Calu3 (cell line): ENCODE results near the gene EMD. TPM values are rescaled to one million over a fixed set of nuclear protein-coding genes. Genes with fewer than 3 reads are reported as not detected.
A peak's percentile ranks its signal among the peaks of the same experiment; 100 is the strongest.

Experiments
- BruUV-seq: library from RNA; stranded (reverse); fragments of 400-500 nt; replicated peaks from 2 replicates; lab custom pipeline; 2021; lab: Mats Ljungman, UMichigan
- CTCF ChIA-PET: fragments of 300-600 bp; sonication (Branson Sonifier 250); formaldehyde crosslinking; loops from one replicate; lab custom pipeline; 2022; ENCODE audit warnings: antibody characterized with exemption; lab: Charles Lee
- DNase-seq: peaks from one replicate; pipeline ENCODE4 v3.0.0; 2022
- H3K27ac Mint-ChIP-seq: one replicate; pipeline ENCODE4 v1.8.0; 2022; ENCODE audit warnings: mixed read lengths; ENCODE audit not compliant: unreplicated experiment
- H3K27me3 Mint-ChIP-seq: one replicate; pipeline ENCODE4 v1.8.0; 2022; ENCODE audit warnings: mixed read lengths; ENCODE audit not compliant: unreplicated experiment
- H3K36me3 Mint-ChIP-seq: one replicate; pipeline ENCODE4 v1.8.0; 2022; ENCODE audit warnings: mild to moderate bottlenecking, moderate library complexity, mixed read lengths; ENCODE audit not compliant: insufficient read depth, unreplicated experiment
- H3K4me1 Mint-ChIP-seq: one replicate; pipeline ENCODE4 v1.8.0; 2022; ENCODE audit warnings: mild to moderate bottlenecking, low read depth, mixed read lengths; ENCODE audit not compliant: unreplicated experiment
- H3K4me3 Mint-ChIP-seq: one replicate; pipeline ENCODE4 v1.8.0; 2022; ENCODE audit warnings: mild to moderate bottlenecking, low read depth, moderate library complexity, mixed read lengths; ENCODE audit not compliant: unreplicated experiment
- H3K9me3 Mint-ChIP-seq: one replicate; pipeline ENCODE4 v1.8.0; 2022; ENCODE audit warnings: low read depth, mixed read lengths; ENCODE audit not compliant: unreplicated experiment
- CTCF ChIP-seq: fragments of 200-600 bp; IDR thresholded peaks from one replicate; pipeline ENCODE4 v1.8.0; 2022; ENCODE audit warnings: antibody characterized with exemption; ENCODE audit not compliant: unreplicated experiment
- intact Hi-C: fragments of 100-400 bp; cut with micrococcal nuclease; formaldehyde crosslinking; loops from one replicate; pipeline ENCODE4 v1.10.0; 2022; ENCODE audit not compliant: unreplicated experiment
- total RNA-seq: library from RNA; stranded (reverse); gene quantifications from 2 replicates; pipeline ENCODE4 v1.2.3, GENCODE V29; 2022

EMD gene
- total RNA-seq, 1 experiment from 2014 or later: 75.1 TPM

- Mint-ChIP-seq H3K27me3 (no peaks in the 10 kb centered on the region), H3K9me3 (no peaks in the 10 kb centered on the region), H3K27ac (no peak overlapping the region), H3K4me3 (no peak overlapping the region), H3K4me1 (peaks cover 6% of the 10 kb centered on the region), H3K36me3 (peaks cover 75% of the 10 kb centered on the region)
- no peak for DNase-seq
- intact Hi-C loops: no loop called here
- no peak for TF ChIP-seq CTCF
- CTCF ChIA-PET: no interaction called here
- BruUV-seq: no TSS peak
These were observed 27.7 kb upstream of the EMD start for GRCh38 chrX:154351183-154352011.

- H3K4me1 Mint-ChIP-seq: peaks cover 6% of the 10 kb centered on the region
- peaks cover 79% of the 10 kb centered on the region for H3K36me3 Mint-ChIP-seq
- no peak overlapping the region for H3K4me3 Mint-ChIP-seq
- H3K27ac Mint-ChIP-seq: no peak overlapping the region
- CTCF ChIA-PET: no interaction called here
- no peaks in the 10 kb centered on the region for H3K27me3 Mint-ChIP-seq
- TF ChIP-seq CTCF: no peak
- intact Hi-C loops: no loop called here
- DNase-seq: no peak
- BruUV-seq: no TSS peak
- H3K9me3 Mint-ChIP-seq: no peaks in the 10 kb centered on the region
These were observed 27.1 kb upstream of the EMD start for GRCh38 chrX:154352012-154352401.

- BruUV-seq: TSS peak; percentile 44
- DNase-seq: no peak
- intact Hi-C loops: no loop called here
- TF ChIP-seq CTCF: no peak
- Mint-ChIP-seq H3K27me3 (no peaks in the 10 kb centered on the region), H3K36me3 (peaks cover 79% of the 10 kb centered on the region), H3K4me3 (no peak overlapping the region), H3K4me1 (peaks cover 1% of the 10 kb centered on the region), H3K9me3 (no peaks in the 10 kb centered on the region), H3K27ac (no peak overlapping the region)
- CTCF ChIA-PET: no interaction called here
These were observed 26.6 kb upstream of the EMD start for GRCh38 chrX:154352466-154352865.

DNA sequence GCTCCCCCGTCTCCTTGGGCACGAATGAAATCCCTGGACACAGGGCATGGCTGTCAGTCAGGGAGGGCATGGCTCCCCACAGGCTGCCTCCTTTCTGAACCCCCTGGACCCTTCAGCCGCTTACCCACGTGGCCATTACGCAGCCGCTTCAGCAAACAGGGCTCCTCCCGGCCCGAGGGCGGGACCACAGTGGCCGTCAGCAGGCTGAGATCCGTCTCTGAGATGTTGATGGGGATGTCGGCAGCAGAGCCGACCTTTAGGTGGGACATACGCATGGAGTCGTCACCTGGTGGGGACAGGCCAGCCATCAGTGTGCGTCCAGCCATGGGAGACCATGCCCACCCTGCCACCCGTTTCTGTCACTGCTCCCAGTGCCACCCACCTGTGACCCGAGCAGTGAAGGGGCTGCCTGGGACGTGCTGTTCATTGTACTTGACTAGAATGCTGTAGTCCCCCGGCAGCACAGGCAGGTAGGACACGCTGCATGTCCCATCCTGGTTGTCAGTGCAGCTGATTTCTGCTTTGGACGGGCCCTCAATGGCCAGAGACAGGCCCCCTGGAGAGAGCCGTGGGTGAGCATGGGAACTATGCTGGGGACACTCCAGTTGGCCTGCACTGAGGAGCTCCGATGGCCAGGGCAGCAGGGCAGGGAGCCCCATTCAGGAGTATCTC, 25.8 kb upstream of the EMD start:
- no peak for DNase-seq
- TF ChIP-seq CTCF: no peak
- Mint-ChIP-seq H3K36me3 (peaks cover 79% of the 10 kb centered on the region), H3K4me3 (no peak overlapping the region), H3K4me1 (no peaks in the 10 kb centered on the region), H3K27ac (no peak overlapping the region), H3K27me3 (no peaks in the 10 kb centered on the region), H3K9me3 (no peaks in the 10 kb centered on the region)
- CTCF ChIA-PET: no interaction called here
- BruUV-seq: no TSS peak
- intact Hi-C loops: no loop called here
